ENCODE measurements around the gene UMODL1. TPM values are rescaled to one million over a fixed set of nuclear protein-coding genes. Genes with fewer than 3 reads are reported as not detected.

The UMODL1 gene
- polyA plus RNA-seq, 3 donors: not detected

GRCh38 chr21:42110691-42111469 is 39.8 kb downstream of the UMODL1 start:
- Histone ChIP-seq H3K4me3 (replicated peaks in 1 of 3; ENCODE audit: low read depth in 2 of 3, low read length in 3 of 3) (no peak overlapping the region), H3K4me1 (ENCODE audit: control insufficient read depth in 1 of 2, insufficient read depth in 2 of 2, low read length in 2 of 2) (peaks cover 18 to 21% of the 10 kb centered on the region in 2 donors), H3K27me3 (ENCODE audit: control insufficient read depth in 2 of 2, insufficient read depth in 2 of 2, low read length in 2 of 2) (no peaks in the 10 kb centered on the region), H3K36me3 (replicated peaks in 1 of 2; ENCODE audit: control insufficient read depth in 1 of 2, insufficient read depth in 2 of 2, low read length in 2 of 2) (no peaks in the 10 kb centered on the region), H3K4me2 (replicated peaks; ENCODE audit: extremely low read depth, low read length, poor library complexity, severe bottlenecking) (no peak overlapping the region), H3K79me2 (ENCODE audit: insufficient read depth, low read length) (no peaks in the 10 kb centered on the region), H3K27ac (ENCODE audit: low read depth in 1 of 2, low read length in 2 of 2) (no peak overlapping the region), H3K9ac (ENCODE audit: insufficient read depth, low read length, poor library complexity, severe bottlenecking) (no peak overlapping the region), H3K9me3 (replicated peaks in 1 of 2; ENCODE audit: control insufficient read depth in 1 of 2, insufficient read depth in 1 of 2, low read length in 2 of 2) (no peaks in the 10 kb centered on the region), H2AFZ (ENCODE audit: insufficient read depth, low read depth, low read length, poor library complexity, severe bottlenecking) (no peak overlapping the region), H4K20me1 (ENCODE audit: insufficient read depth, low read length) (no peaks in the 10 kb centered on the region)
- Mint-ChIP-seq H3K4me3 (no peak overlapping the region), H3K36me3 (no peaks in the 10 kb centered on the region), H3K9me3 (no peaks in the 10 kb centered on the region), H3K4me1 (peaks cover 15% of the 10 kb centered on the region), H3K27ac (no peak overlapping the region), H3K27me3 (ENCODE audit: low read depth in 3 of 3) (peaks cover 8 to 19% (median 18%) of the 10 kb centered on the region in 3 donors)
- WGBS (ENCODE audit: insufficient coverage): 83% methylated on average over 22 of the region's 24 CpGs
- no peak for DNase-seq
- TF ChIP-seq CTCF (IDR thresholded peaks at IDR 0.05): no peak
- intact Hi-C loops (cut with micrococcal nuclease): loop anchor here (10.0 kb wide), 2 partner anchors 46 to 496 kb away; no protein-coding TSS in a partner anchor

GRCh38 chr21:42111470-42111743 is 40.3 kb downstream of the UMODL1 start:
- Histone ChIP-seq H3K27me3 (ENCODE audit: control insufficient read depth in 2 of 2, insufficient read depth in 2 of 2, low read length in 2 of 2) (no peaks in the 10 kb centered on the region), H3K4me3 (replicated peaks in 1 of 3; ENCODE audit: low read depth in 2 of 3, low read length in 3 of 3) (no peak overlapping the region), H3K9me3 (replicated peaks in 1 of 2; ENCODE audit: control insufficient read depth in 1 of 2, insufficient read depth in 1 of 2, low read length in 2 of 2) (no peaks in the 10 kb centered on the region), H3K4me2 (replicated peaks; ENCODE audit: extremely low read depth, low read length, poor library complexity, severe bottlenecking) (no peak overlapping the region), H3K4me1 (ENCODE audit: control insufficient read depth in 1 of 2, insufficient read depth in 2 of 2, low read length in 2 of 2) (peaks cover 18 to 21% of the 10 kb centered on the region in 2 donors), H3K79me2 (ENCODE audit: insufficient read depth, low read length) (no peaks in the 10 kb centered on the region), H4K20me1 (ENCODE audit: insufficient read depth, low read length) (no peaks in the 10 kb centered on the region), H3K27ac (ENCODE audit: low read depth in 1 of 2, low read length in 2 of 2) (no peak overlapping the region), H3K9ac (ENCODE audit: insufficient read depth, low read length, poor library complexity, severe bottlenecking) (no peak overlapping the region), H2AFZ (ENCODE audit: insufficient read depth, low read depth, low read length, poor library complexity, severe bottlenecking) (no peak overlapping the region), H3K36me3 (replicated peaks in 1 of 2; ENCODE audit: control insufficient read depth in 1 of 2, insufficient read depth in 2 of 2, low read length in 2 of 2) (no peaks in the 10 kb centered on the region)
- peaks cover 15% of the 10 kb centered on the region for H3K4me1 Mint-ChIP-seq
- H3K27ac Mint-ChIP-seq: no peak overlapping the region
- DNase-seq: no peak
- no peak overlapping the region for H3K4me3 Mint-ChIP-seq
- WGBS (ENCODE audit: insufficient coverage): 67% methylated on average over 8 of the region's 8 CpGs
- peaks cover 8 to 19% (median 18%) of the 10 kb centered on the region in 3 donors for H3K27me3 Mint-ChIP-seq (ENCODE audit: low read depth in 3 of 3)
- H3K9me3 Mint-ChIP-seq: no peaks in the 10 kb centered on the region
- intact Hi-C loops (cut with micrococcal nuclease): loop anchor here (10.0 kb wide), 2 partner anchors 47 to 497 kb away; no protein-coding TSS in a partner anchor
- no peaks in the 10 kb centered on the region for H3K36me3 Mint-ChIP-seq
- no peak for TF ChIP-seq CTCF (IDR thresholded peaks at IDR 0.05)
